SH-SY5Y (cell line): ENCODE measurements around the gene NLRC3.

ENCODE experiments used
- GATA2 ChIP-seq: IDR thresholded peaks from 2 replicates; pipeline ENCODE4 v1.6.1; 2011; ENCODE audit warnings: mild to moderate bottlenecking, low read depth, low read length
- GATA3 ChIP-seq: IDR thresholded peaks from 2 replicates; pipeline ENCODE4 v1.6.1; 2011; ENCODE audit warnings: low read depth, mild to moderate bottlenecking, low read length, moderate library complexity

DNA sequence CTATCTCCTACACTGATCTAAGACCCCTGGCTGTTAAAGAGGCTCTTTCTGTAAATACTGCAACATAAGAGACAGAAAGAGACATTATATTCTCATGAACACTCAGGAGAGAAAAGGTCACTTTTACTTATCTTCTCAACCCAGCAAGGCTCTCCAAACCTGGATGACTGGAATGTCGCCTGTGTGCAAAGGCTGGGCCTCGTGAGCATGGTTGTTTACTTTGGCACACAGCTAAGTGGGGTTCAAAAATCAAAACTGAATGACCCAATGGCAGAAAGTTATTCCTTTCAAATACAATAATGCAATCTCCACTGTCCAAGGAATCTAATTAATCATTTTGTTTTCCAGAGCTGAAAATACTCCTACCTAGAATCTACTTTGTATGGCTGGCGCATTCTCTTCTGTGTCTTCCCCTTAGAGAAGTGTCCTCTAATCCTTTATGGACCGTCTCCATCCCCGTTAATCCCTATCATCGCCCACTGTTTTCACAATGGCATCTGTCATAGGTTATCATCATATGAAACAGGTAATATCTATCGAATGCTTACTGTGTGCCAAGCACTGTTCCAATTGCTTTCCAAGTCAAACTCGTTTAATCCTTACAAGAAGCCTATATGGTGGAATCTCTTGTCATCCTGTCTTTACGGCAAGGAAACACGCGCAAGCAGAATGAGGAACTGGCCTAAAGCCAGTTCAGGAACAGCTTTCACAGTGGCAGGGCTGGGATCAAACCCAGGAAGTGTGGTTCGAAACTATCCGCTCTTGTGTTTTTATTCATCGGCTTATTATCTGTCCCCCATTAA, 32.9 kb upstream of the NLRC3 start:
- no peak for TF ChIP-seq GATA2
- no peak for TF ChIP-seq GATA3
